B cell (primary cell): ENCODE data around the gene CD79B. TPM values are rescaled to one million over a fixed set of nuclear protein-coding genes. Genes with fewer than 3 reads are reported as not detected.

Source experiments
- ATAC-seq: fragments of 200-7000 bp; cut with Tn5 transposase; one replicate; pipeline ENCODE4 v1.10.0; 2021; ENCODE audit warnings: low read depth, mild to moderate bottlenecking, moderate number of reproducible peaks, moderate library complexity
- CTCF ChIA-PET: fragments of 350-600 bp; sonication (Branson Sonifier 250); formaldehyde crosslinking; loops from one replicate; lab custom pipeline; 2021; ENCODE audit warnings: antibody characterized with exemption, inconsistent platforms; lab: Charles Lee
- POLR2A ChIA-PET: fragments of 350-600 bp; sonication (Branson Sonifier 250); formaldehyde crosslinking; loops from one replicate; lab custom pipeline; 2021; ENCODE audit warnings: antibody characterized with exemption; lab: Charles Lee
- DNase-seq: peaks from one replicate; pipeline ENCODE4 v3.0.0; 2013
- H2AFZ ChIP-seq: 2 replicates; pipeline ENCODE4 v1.6.1; 2012; ENCODE audit warnings: mild to moderate bottlenecking, low read depth, low read length; ENCODE audit not compliant: insufficient read depth, poor library complexity, severe bottlenecking
- H3K27ac ChIP-seq, 2 donors: 1 replicate in 1 of 2; 2 replicates in 1 of 2; pipeline ENCODE4 v1.5.1; 2012 to 2013; ENCODE audit warnings: low read length in 2 of 2, mild to moderate bottlenecking in 2 of 2, moderate library complexity in 1 of 2
- H3K27me3 ChIP-seq, 4 experiments: fragments of 200-600 bp in 1 of 4; sonication (generic) in 1 of 4; replicated peaks in 1 of 4; 1 replicate in 2 of 4; 2 replicates in 2 of 4; pipeline versions ENCODE4 v1.6.1 to v1.7.0; 2013 to 2016; ENCODE audit warnings: low read length in 3 of 4, mild to moderate bottlenecking in 2 of 4, mixed read lengths in 1 of 4, moderate library complexity in 1 of 4; ENCODE audit not compliant: insufficient read depth in 4 of 4, control insufficient read depth in 3 of 4; ENCODE audit errors: control extremely low read depth in 1 of 4
- H3K36me3 ChIP-seq, 2 experiments: replicated peaks in 1 of 2; 1 replicate in 1 of 2; 2 replicates in 1 of 2; pipeline versions ENCODE4 v1.6.1 to v1.7.1; 2013; ENCODE audit warnings: low read length in 1 of 2; ENCODE audit not compliant: insufficient read depth in 2 of 2, control insufficient read depth in 1 of 2; ENCODE audit errors: control extremely low read depth in 1 of 2, extremely low read depth in 1 of 2
- H3K4me1 ChIP-seq, 2 donors: fragments of 200-600 bp in 1 of 2; sonication (generic) in 1 of 2; 1 replicate in 1 of 2; 2 replicates in 1 of 2; pipeline versions ENCODE4 v1.5.1 to v1.6.1; 2013 to 2017; ENCODE audit warnings: low read length in 2 of 2; ENCODE audit not compliant: control insufficient read depth in 2 of 2, insufficient read depth in 2 of 2
- H3K4me2 ChIP-seq: replicated peaks from 2 replicates; pipeline ENCODE3; 2012; ENCODE audit warnings: mild to moderate bottlenecking, low read depth, low read length; ENCODE audit not compliant: poor library complexity, severe bottlenecking
- H3K4me3 ChIP-seq, 5 experiments: fragments of 200-600 bp in 1 of 5; sonication (generic) in 1 of 5; 1 replicate in 3 of 5; 2 replicates in 2 of 5; pipeline versions ENCODE4 v1.5.1 to v1.7.0; 2011 to 2016; ENCODE audit warnings: low read length in 4 of 5, mild to moderate bottlenecking in 4 of 5, low read depth in 2 of 5, control low read depth in 1 of 5, moderate library complexity in 1 of 5; ENCODE audit not compliant: insufficient read depth in 1 of 5; ENCODE audit errors: control extremely low read depth in 1 of 5, extremely low read depth in 1 of 5
- H3K79me2 ChIP-seq: fragments of 200-600 bp; sonication (generic); one replicate; pipeline ENCODE4 v1.6.0; 2016; ENCODE audit warnings: low read length; ENCODE audit not compliant: control insufficient read depth, insufficient read depth
- H3K9ac ChIP-seq: fragments of 200-600 bp; sonication (generic); 2 replicates; pipeline ENCODE4 v1.6.1; 2017; ENCODE audit warnings: mild to moderate bottlenecking, low read length, moderate library complexity
- H3K9me3 ChIP-seq, 3 donors: one replicate each; pipeline versions ENCODE4 v1.6.1 to v1.7.1; 2013; ENCODE audit warnings: low read length in 2 of 3; ENCODE audit not compliant: control insufficient read depth in 2 of 3, insufficient read depth in 1 of 3; ENCODE audit errors: control extremely low read depth in 1 of 3
- H4K20me1 ChIP-seq: 2 replicates; pipeline ENCODE4 v1.6.0; 2012; ENCODE audit warnings: mild to moderate bottlenecking, low read length; ENCODE audit not compliant: insufficient read depth, control insufficient read depth, poor library complexity, severe bottlenecking
- H3K27ac Mint-ChIP-seq: one replicate; pipeline ENCODE4 v1.8.0; 2021; ENCODE audit warnings: mixed read lengths
- H3K27me3 Mint-ChIP-seq: one replicate; pipeline ENCODE4 v1.8.0; 2021; ENCODE audit warnings: mixed read lengths
- H3K4me1 Mint-ChIP-seq: one replicate; pipeline ENCODE4 v1.8.0; 2021; ENCODE audit warnings: mixed read lengths
- H3K4me3 Mint-ChIP-seq: one replicate; pipeline ENCODE4 v1.8.0; 2021; ENCODE audit warnings: mixed read lengths
- H3K9me3 Mint-ChIP-seq: one replicate; pipeline ENCODE4 v1.8.0; 2022; ENCODE audit warnings: mixed read lengths; ENCODE audit not compliant: insufficient read depth
- CTCF ChIP-seq: fragments of 200-600 bp; IDR thresholded peaks from one replicate; pipeline ENCODE4 v1.8.0; 2022; ENCODE audit warnings: antibody characterized with exemption, mild to moderate bottlenecking
- EZH2 ChIP-seq: IDR thresholded peaks from 2 replicates; pipeline ENCODE4 v1.6.1; 2012; ENCODE audit warnings: borderline replicate concordance, low read depth, mild to moderate bottlenecking, moderate library complexity, low read length; ENCODE audit not compliant: insufficient read depth, poor library complexity, severe bottlenecking
- WGBS: methylation state at CpG from one replicate; pipeline ENCODE4 v1.1.5; 2013; ENCODE audit warnings: missing lambda C conversion rate; ENCODE audit not compliant: insufficient coverage; 5-methylcytosine and 5-hydroxymethylcytosine counted together
- intact Hi-C: fragments of 100-400 bp; cut with micrococcal nuclease; formaldehyde crosslinking; loops from one replicate; pipeline ENCODE4 v1.10.0; 2022
- polyA plus RNA-seq: library from polyadenylated mRNA; depleted of rRNA; stranded (reverse); fragments of >200 nt; gene quantifications from 2 replicates; pipeline ENCODE4 v1.2.3, GENCODE V29; 2012
- total RNA-seq, 2 donors: library from RNA; stranded (reverse); fragments of 120-200 nt in 1 of 2; gene quantifications; 1 replicate in 1 of 2; 2 replicates in 1 of 2; pipeline versions ENCODE4 v1.2.3 to v1.2.4, GENCODE V29; 2013 to 2022

Gene CD79B
- total and polyA plus RNA-seq, 2 donors (not counting 1 experiment from before 2014, with no cell fraction given): 891 to 1,100 TPM

GRCh38 chr17:63975541-63976092, 43.5 kb upstream of the CD79B start:
- Histone ChIP-seq H3K27me3 (peaks cover 0 to 10% (median 4%) of the 10 kb centered on the region in 4 experiments), H3K4me1 (no peaks in the 10 kb centered on the region), H3K9ac (no peak overlapping the region), H3K36me3 (no peaks in the 10 kb centered on the region), H3K4me3 (no peak overlapping the region), H3K9me3 (no peaks in the 10 kb centered on the region), H3K27ac (no peak overlapping the region), H4K20me1 (no peaks in the 10 kb centered on the region), H2AFZ (no peak overlapping the region), H3K79me2 (no peaks in the 10 kb centered on the region), H3K4me2 (no peak overlapping the region)
- ATAC-seq (no peak), DNase-seq (no peak)
- no peaks in the 10 kb centered on the region for H3K9me3 Mint-ChIP-seq
- H3K27ac Mint-ChIP-seq: no peak overlapping the region
- TF ChIP-seq CTCF: no peak
- no peak for TF ChIP-seq EZH2
- no peaks in the 10 kb centered on the region for H3K4me1 Mint-ChIP-seq
- WGBS: 86% methylated on average over 2 of the region's 2 CpGs
- CTCF ChIA-PET: interaction anchor here (0.7 to 2.9 kb wide), 5 partner anchors 10 to 56 kb away, joined by 3 to 9 read pairs (median 6); no protein-coding TSS in a partner anchor
- H3K27me3 Mint-ChIP-seq: peaks cover 13% of the 10 kb centered on the region
- POLR2A ChIA-PET: interaction anchor here (0.5 to 1.0 kb wide), 2 partner anchors 21 to 47 kb away, joined by 4 to 5 read pairs; no protein-coding TSS in a partner anchor
- intact Hi-C loops: no loop called here
- H3K4me3 Mint-ChIP-seq: no peak overlapping the region

- no peak for TF ChIP-seq EZH2
- no peak for TF ChIP-seq CTCF
- Histone ChIP-seq H3K9ac (no peak overlapping the region), H3K4me1 (no peaks in the 10 kb centered on the region), H2AFZ (no peak overlapping the region), H3K27ac (no peak overlapping the region), H3K79me2 (no peaks in the 10 kb centered on the region), H3K9me3 (no peaks in the 10 kb centered on the region), H3K4me3 (no peak overlapping the region), H4K20me1 (no peaks in the 10 kb centered on the region), H3K36me3 (no peaks in the 10 kb centered on the region), H3K4me2 (no peak overlapping the region), H3K27me3 (peaks cover 0 to 10% (median 4%) of the 10 kb centered on the region in 4 experiments)
- no peak overlapping the region for H3K4me3 Mint-ChIP-seq
- intact Hi-C loops: no loop called here
- CTCF ChIA-PET: interaction anchor here (1.5 to 2.9 kb wide), 2 partner anchors 11 to 16 kb away, joined by 5 to 7 read pairs; no protein-coding TSS in a partner anchor
- H3K27me3 Mint-ChIP-seq: peaks cover 13% of the 10 kb centered on the region
- 88% methylated on average over 8 of the region's 10 CpGs for WGBS
- DNase-seq (no peak), ATAC-seq (no peak)
- no peak overlapping the region for H3K27ac Mint-ChIP-seq
- no peaks in the 10 kb centered on the region for H3K4me1 Mint-ChIP-seq
- POLR2A ChIA-PET: interaction anchor here (1.0 to 1.1 kb wide), 2 partner anchors 20 to 28 kb away, joined by 5 read pairs; no protein-coding TSS in a partner anchor
- no peaks in the 10 kb centered on the region for H3K9me3 Mint-ChIP-seq
Measured at GRCh38 chr17:63974594-63975192, 42.6 kb upstream of the CD79B start.
